ENCODE measurements around the gene DDIAS.

DDIAS gene

GRCh38 chr11:82857145-82857544, 44.4 kb upstream of the DDIAS start:
- Histone ChIP-seq H3K9ac (no peak overlapping the region), H3K36me3 (ENCODE audit: insufficient read depth) (no peaks in the 10 kb centered on the region), H3K27me3 (ENCODE audit: insufficient read depth, low read depth) (no peaks in the 10 kb centered on the region), H3K4me3 (IDR thresholded peaks at IDR 0.05; ENCODE audit: insufficient read depth, low read depth, low read length) (no peak overlapping the region), H3K79me2 (ENCODE audit: insufficient read depth, low read depth) (no peaks in the 10 kb centered on the region), H3K4me1 (ENCODE audit: low read depth, poor library complexity, severe bottlenecking) (peaks cover 8% of the 10 kb centered on the region), H3K27ac (no peak overlapping the region), H3K4me2 (no peak overlapping the region), H4K20me1 (ENCODE audit: insufficient read depth) (no peaks in the 10 kb centered on the region), H2AFZ (ENCODE audit: low read depth) (no peak overlapping the region)
- TF ChIP-seq, protein P1, sequence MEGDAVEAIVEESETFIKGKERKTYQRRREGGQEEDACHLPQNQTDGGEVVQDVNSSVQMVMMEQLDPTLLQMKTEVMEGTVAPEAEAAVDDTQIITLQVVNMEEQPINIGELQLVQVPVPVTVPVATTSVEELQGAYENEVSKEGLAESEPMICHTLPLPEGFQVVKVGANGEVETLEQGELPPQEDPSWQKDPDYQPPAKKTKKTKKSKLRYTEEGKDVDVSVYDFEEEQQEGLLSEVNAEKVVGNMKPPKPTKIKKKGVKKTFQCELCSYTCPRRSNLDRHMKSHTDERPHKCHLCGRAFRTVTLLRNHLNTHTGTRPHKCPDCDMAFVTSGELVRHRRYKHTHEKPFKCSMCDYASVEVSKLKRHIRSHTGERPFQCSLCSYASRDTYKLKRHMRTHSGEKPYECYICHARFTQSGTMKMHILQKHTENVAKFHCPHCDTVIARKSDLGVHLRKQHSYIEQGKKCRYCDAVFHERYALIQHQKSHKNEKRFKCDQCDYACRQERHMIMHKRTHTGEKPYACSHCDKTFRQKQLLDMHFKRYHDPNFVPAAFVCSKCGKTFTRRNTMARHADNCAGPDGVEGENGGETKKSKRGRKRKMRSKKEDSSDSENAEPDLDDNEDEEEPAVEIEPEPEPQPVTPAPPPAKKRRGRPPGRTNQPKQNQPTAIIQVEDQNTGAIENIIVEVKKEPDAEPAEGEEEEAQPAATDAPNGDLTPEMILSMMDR (conservative IDR thresholded peaks at IDR 0.05; ENCODE audit: low read depth, low read length), result no peak

GRCh38 chr11:82858133-82858532, 43.4 kb upstream of the DDIAS start:
- H2AFZ ChIP-seq (ENCODE audit: low read depth), result no peak overlapping the region
- H3K4me2 ChIP-seq, result no peak overlapping the region
- no peak overlapping the region for H3K4me3 ChIP-seq (IDR thresholded peaks at IDR 0.05; ENCODE audit: insufficient read depth, low read depth, low read length)
- TF ChIP-seq, protein P1 (conservative IDR thresholded peaks at IDR 0.05; ENCODE audit: low read depth, low read length), result no peak
- no peaks in the 10 kb centered on the region for H4K20me1 ChIP-seq (ENCODE audit: insufficient read depth)
- no peaks in the 10 kb centered on the region for H3K79me2 ChIP-seq (ENCODE audit: insufficient read depth, low read depth)
- H3K9ac ChIP-seq, result no peak overlapping the region
- peaks cover 17% of the 10 kb centered on the region for H3K4me1 ChIP-seq (ENCODE audit: low read depth, poor library complexity, severe bottlenecking)
- no peak overlapping the region for H3K27ac ChIP-seq
- no peaks in the 10 kb centered on the region for H3K36me3 ChIP-seq (ENCODE audit: insufficient read depth)
- H3K27me3 ChIP-seq (ENCODE audit: insufficient read depth, low read depth), result no peaks in the 10 kb centered on the region

DNA sequence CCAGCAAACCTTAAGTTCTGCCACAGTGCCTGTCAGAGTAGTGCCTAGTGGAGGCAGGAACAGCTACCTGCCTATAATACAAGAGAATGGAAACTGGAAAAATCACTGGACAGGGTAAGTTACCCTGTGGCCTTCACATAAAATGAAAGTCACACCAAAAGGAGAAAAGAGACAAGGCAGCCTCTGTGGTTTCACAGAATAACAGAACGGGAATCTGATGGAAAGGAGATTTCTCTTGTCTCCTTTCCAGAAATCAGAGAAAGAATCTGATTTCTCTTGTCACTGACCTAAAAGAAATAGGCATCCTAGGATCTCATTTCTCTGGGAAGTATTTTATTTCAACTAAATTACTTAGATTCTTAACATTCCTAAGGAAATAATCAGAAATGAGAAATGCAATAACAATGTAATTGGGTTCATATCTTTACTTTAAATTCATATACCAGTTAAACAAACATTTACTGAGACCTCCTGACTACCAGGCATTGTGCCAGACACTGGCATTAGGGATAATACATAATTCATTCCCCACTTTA, 42.9 kb upstream of the DDIAS start:
- Histone ChIP-seq H3K4me2 (no peak overlapping the region), H3K4me3 (IDR thresholded peaks at IDR 0.05; ENCODE audit: insufficient read depth, low read depth, low read length) (no peak overlapping the region), H3K4me1 (ENCODE audit: low read depth, poor library complexity, severe bottlenecking) (peaks cover 22% of the 10 kb centered on the region), H3K27ac (no peak overlapping the region), H2AFZ (ENCODE audit: low read depth) (no peak overlapping the region), H4K20me1 (ENCODE audit: insufficient read depth) (no peaks in the 10 kb centered on the region), H3K79me2 (ENCODE audit: insufficient read depth, low read depth) (no peaks in the 10 kb centered on the region), H3K36me3 (ENCODE audit: insufficient read depth) (no peaks in the 10 kb centered on the region), H3K27me3 (ENCODE audit: insufficient read depth, low read depth) (no peaks in the 10 kb centered on the region), H3K9ac (no peak overlapping the region)
- TF ChIP-seq, protein P1 (conservative IDR thresholded peaks at IDR 0.05; ENCODE audit: low read depth, low read length), result no peak

DNA sequence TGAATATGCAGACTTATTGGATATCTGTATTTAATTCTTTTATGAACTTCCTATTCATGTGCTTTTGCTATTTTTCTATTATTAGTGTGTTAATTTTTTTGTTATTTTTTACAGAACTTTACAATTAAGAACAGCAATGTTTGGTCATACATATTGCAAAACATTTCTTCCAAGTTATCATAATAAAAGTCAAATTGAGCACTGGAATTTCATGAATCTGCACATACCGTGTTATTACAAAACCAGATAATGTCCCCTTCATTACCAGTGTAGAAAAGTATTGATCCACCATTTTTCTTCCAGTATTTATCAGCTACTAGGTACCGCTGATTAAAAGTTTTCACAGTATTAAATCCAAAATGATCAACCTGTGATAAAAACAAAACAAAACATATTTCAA, 41.8 kb upstream of the DDIAS start:
- H4K20me1 ChIP-seq (ENCODE audit: insufficient read depth), result no peaks in the 10 kb centered on the region
- H3K4me3 ChIP-seq (IDR thresholded peaks at IDR 0.05; ENCODE audit: insufficient read depth, low read depth, low read length), result no peak overlapping the region
- no peak overlapping the region for H3K9ac ChIP-seq
- TF ChIP-seq, protein P1 (conservative IDR thresholded peaks at IDR 0.05; ENCODE audit: low read depth, low read length), result no peak
- H3K27me3 ChIP-seq (ENCODE audit: insufficient read depth, low read depth), result no peaks in the 10 kb centered on the region
- no peak overlapping the region for H3K27ac ChIP-seq
- no peaks in the 10 kb centered on the region for H3K36me3 ChIP-seq (ENCODE audit: insufficient read depth)
- H3K4me2 ChIP-seq, result no peak overlapping the region
- no peaks in the 10 kb centered on the region for H3K79me2 ChIP-seq (ENCODE audit: insufficient read depth, low read depth)
- H2AFZ ChIP-seq (ENCODE audit: low read depth), result no peak overlapping the region
- H3K4me1 ChIP-seq (ENCODE audit: low read depth, poor library complexity, severe bottlenecking), result peaks cover 33% of the 10 kb centered on the region
